ENCODE results near the gene METTL25. TPM values are rescaled to one million over a fixed set of nuclear protein-coding genes. Genes with fewer than 3 reads are reported as not detected.

The METTL25 gene
- total RNA-seq, 2 experiments from 2014 or later, result 5.0 to 5.3 TPM

DNA sequence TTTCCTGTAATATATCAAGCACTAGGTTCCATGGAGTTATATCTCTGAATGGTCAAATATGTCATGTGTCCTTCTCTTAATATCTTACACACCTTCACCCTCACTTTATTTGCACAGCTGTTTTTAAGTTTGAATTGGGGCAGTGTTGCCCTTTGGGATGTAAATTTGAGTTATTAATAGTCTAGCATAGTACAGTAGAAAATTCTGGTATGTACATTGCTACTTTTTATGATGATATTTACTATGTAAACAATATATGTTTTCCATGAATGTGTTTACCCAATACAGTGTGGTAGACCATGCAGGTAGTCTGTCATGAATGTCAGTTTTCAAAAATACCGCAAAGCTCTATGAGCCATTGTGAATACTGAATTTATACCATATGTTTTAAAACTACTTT, 50.5 kb downstream of the METTL25 start:
- CTCF ChIA-PET, result interaction anchor here (0.9 kb wide), 1 partner anchor 24 kb away, joined by 3 read pairs; no protein-coding TSS in a partner anchor

DNA sequence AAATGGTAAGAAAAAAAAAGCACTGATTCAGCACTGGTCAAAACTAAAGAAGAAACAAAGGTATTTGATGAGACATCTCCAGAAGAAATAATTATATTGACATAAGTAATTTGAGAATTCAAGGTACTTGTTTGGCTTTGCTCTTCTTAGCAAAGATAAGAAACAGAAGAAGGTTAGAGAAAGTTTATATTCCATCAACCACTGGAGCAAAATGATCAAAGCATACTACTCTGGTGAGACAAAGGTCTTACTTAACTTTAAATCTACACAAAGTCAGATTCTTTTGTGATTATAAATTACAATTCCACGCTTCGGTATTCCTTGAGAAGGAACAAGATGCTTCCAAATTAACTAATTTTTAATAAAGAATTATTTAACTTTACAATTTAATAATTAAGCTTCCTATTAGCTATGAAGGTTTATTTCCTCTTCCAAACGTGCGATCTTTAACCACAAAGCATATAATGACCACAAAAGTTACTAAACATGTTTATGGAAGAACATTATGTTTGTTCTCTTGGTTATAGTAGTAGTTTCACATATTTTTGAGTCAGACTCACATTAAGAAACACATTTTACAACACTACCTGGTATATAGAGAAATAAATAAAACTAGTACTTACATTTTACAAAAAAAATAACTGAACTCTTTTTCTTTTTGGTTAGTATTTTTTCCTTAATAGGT, 53.4 kb downstream of the METTL25 start:
- DNase-seq (no peak), ATAC-seq (no peak)
- H3K4me3 Mint-ChIP-seq, result no peak overlapping the region
- H3K36me3 Mint-ChIP-seq (ENCODE audit: low read depth), result peaks cover 8% of the 10 kb centered on the region
- H3K27me3 Mint-ChIP-seq, result no peaks in the 10 kb centered on the region
- H3K9me3 Mint-ChIP-seq (ENCODE audit: low read depth), result no peaks in the 10 kb centered on the region
- intact Hi-C loops (cut with DNase I, micrococcal nuclease), result no loop called here
- POLR2A ChIA-PET, result no interaction called here
- H3K27ac Mint-ChIP-seq, result no peak overlapping the region
- no peaks in the 10 kb centered on the region for H3K4me1 Mint-ChIP-seq
- CTCF ChIA-PET, result no interaction called here

More for the DNA sequence above, 50.5 kb downstream of the METTL25 start:
- Mint-ChIP-seq H3K36me3 (ENCODE audit: low read depth) (peaks cover 11% of the 10 kb centered on the region), H3K9me3 (ENCODE audit: low read depth) (no peaks in the 10 kb centered on the region), H3K27me3 (no peaks in the 10 kb centered on the region), H3K4me3 (no peak overlapping the region), H3K4me1 (no peaks in the 10 kb centered on the region), H3K27ac (no peak overlapping the region)
- POLR2A ChIA-PET, result no interaction called here
- intact Hi-C loops (cut with DNase I, micrococcal nuclease), result no loop called here
- ATAC-seq, result no peak
- no peak for DNase-seq

DNA sequence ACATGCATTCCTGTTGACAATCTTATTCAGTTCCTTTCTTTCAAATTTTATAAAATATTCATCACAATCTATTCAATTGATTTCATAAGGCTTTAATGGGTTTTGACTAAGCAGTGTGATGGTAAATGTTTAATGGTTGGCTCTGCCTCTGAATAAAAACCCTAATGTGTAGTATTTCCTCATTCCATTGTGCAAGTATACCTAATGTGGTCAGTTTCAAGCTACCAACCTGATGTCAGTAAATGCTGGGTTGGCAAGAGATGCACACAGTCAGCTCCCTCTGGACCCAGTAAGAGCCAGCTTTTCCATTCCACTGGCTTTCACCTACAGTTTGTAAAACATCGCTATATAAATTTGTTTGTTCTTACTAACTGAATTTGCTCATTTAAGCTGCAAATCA, 53.9 kb downstream of the METTL25 start:
- H3K36me3 Mint-ChIP-seq (ENCODE audit: low read depth), result peaks cover 9% of the 10 kb centered on the region

DNA sequence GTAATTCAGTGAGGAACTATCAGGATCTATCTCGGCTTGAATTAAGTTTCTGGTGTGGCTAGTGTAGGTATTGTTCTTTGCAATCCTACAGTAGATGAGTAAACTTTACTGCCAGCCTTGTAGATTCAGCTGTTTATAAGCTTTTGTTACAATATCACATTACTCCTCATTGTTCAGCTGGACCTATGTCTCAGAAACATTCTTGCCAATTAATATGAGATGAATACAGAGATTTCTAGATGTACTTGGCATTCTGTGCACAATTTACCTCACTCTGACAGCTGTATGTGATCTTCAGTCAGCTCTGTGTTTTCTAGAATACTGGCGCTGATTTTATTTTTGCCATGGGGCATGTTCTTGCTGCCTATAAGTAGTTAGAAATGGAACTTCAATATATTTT, 55.7 kb downstream of the METTL25 start:
- CTCF ChIA-PET, result interaction anchor here (0.6 kb wide), 1 partner anchor 16 kb away, joined by 3 read pairs; no protein-coding TSS in a partner anchor
- POLR2A ChIA-PET, result no interaction called here
- Mint-ChIP-seq H3K9me3 (ENCODE audit: low read depth) (no peaks in the 10 kb centered on the region), H3K27me3 (no peaks in the 10 kb centered on the region), H3K4me1 (no peaks in the 10 kb centered on the region), H3K4me3 (no peak overlapping the region), H3K27ac (no peak overlapping the region), H3K36me3 (ENCODE audit: low read depth) (peaks cover 10% of the 10 kb centered on the region)
- ATAC-seq, result no peak
- intact Hi-C loops (cut with DNase I, micrococcal nuclease), result no loop called here
- DNase-seq, result no peak

More for the DNA sequence above, 53.9 kb downstream of the METTL25 start:
- Mint-ChIP-seq H3K9me3 (ENCODE audit: low read depth) (no peaks in the 10 kb centered on the region), H3K4me1 (no peaks in the 10 kb centered on the region), H3K27ac (no peak overlapping the region), H3K4me3 (no peak overlapping the region), H3K27me3 (no peaks in the 10 kb centered on the region)
- POLR2A ChIA-PET, result no interaction called here
- DNase-seq (no peak), ATAC-seq (no peak)
- intact Hi-C loops (cut with DNase I, micrococcal nuclease), result no loop called here
- CTCF ChIA-PET, result no interaction called here

DNA sequence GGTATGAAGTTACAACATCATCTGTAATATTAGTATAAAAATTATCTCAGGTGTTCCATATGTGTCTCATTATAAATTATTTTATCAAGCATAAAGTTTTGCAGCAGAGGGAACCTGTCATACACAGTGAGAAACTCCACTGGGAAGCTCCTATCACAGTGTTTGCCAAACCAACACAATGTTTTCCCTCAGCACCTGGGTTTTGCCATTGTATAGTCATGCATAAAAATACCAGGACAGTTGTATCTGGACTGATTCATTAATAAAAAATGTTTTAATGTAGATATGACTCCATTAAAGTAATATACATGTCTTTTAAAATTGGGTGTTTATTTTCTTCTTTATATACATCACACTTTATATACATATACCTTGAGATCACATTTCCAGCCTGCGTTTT, 56.6 kb downstream of the METTL25 start:
- no peak overlapping the region for H3K4me3 Mint-ChIP-seq
- intact Hi-C loops (cut with DNase I, micrococcal nuclease), result no loop called here
- ATAC-seq, result no peak
- ChIA-PET POLR2A (no interaction called here), CTCF (no interaction called here)
- H3K27ac Mint-ChIP-seq, result no peak overlapping the region
- H3K4me1 Mint-ChIP-seq, result no peaks in the 10 kb centered on the region
- no peaks in the 10 kb centered on the region for H3K9me3 Mint-ChIP-seq (ENCODE audit: low read depth)
- peaks cover 10% of the 10 kb centered on the region for H3K36me3 Mint-ChIP-seq (ENCODE audit: low read depth)
- no peaks in the 10 kb centered on the region for H3K27me3 Mint-ChIP-seq
- DNase-seq, result no peak

DNA sequence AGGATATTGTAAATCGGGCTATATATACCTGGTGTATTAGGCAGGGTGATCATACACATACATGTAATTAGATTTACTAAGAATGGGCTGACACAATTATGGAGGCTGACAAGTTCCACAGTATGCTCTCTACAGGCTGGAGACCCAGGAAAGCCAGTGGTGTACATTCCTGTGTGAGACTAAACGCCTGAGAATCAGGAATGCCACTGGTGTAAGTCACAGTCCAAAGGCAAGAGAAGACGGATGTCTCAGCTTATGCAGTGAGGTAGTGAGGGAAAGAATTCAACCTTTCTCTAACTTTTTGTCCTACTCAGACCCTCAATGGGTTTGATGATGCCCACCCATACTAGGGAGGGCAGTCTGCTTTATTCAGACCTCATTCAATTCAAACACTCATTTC, 57.1 kb downstream of the METTL25 start:
- Mint-ChIP-seq H3K4me1 (no peaks in the 10 kb centered on the region), H3K27ac (no peak overlapping the region), H3K9me3 (ENCODE audit: low read depth) (no peaks in the 10 kb centered on the region), H3K36me3 (ENCODE audit: low read depth) (peaks cover 8% of the 10 kb centered on the region), H3K27me3 (no peaks in the 10 kb centered on the region), H3K4me3 (no peak overlapping the region)
- DNase-seq (no peak), ATAC-seq (no peak)
- CTCF ChIA-PET, result no interaction called here
- POLR2A ChIA-PET, result no interaction called here
- intact Hi-C loops (cut with DNase I, micrococcal nuclease), result no loop called here

DNA sequence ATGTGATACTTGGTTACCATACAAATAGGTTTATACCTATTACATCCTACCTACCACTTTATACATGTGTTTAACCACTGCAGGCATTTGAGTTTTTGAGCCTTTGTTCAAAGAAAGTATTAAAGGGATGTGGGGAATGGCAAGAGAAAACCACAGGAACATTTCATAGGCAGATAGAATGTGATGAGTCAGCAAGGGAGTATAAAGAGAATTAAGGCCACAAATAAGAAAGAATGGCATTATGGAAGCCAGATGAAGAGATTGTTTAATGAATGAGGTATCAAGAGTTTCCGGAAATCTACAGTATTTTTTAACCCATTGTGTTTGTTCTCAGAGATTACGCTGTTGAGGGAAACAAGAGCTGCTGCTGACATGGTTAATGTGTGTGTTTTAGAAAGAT, 66.9 kb downstream of the METTL25 start:
- Mint-ChIP-seq H3K4me3 (no peak overlapping the region), H3K9me3 (ENCODE audit: low read depth) (no peaks in the 10 kb centered on the region), H3K27me3 (no peaks in the 10 kb centered on the region), H3K4me1 (no peaks in the 10 kb centered on the region), H3K27ac (no peak overlapping the region), H3K36me3 (ENCODE audit: low read depth) (no peaks in the 10 kb centered on the region)
- POLR2A ChIA-PET, result interaction anchor here (0.6 kb wide), 1 partner anchor 90 kb away, joined by 4 read pairs; no protein-coding TSS in a partner anchor
- ATAC-seq, result no peak
- CTCF ChIA-PET, result no interaction called here
- intact Hi-C loops (cut with DNase I, micrococcal nuclease), result no loop called here
- no peak for DNase-seq

DNA sequence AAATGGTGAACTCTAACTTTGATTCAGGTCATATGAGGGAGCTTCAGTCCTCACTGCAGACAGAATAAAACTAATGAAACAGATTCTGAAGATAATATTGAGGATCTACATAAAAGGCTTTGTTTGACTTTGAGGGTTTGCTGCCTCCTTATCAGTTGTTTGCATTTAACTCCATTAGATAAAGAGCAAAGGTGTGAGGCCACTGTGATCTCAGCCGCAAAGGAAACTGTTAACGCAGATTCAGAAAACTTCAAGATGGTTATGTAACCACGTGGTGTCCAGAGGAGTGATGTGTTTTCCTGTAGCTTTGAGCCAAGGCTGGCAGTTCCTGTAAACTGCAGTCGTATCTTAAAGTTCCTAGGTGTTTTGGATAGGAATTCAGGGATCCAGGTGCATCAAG, 67.8 kb downstream of the METTL25 start:
- Mint-ChIP-seq H3K36me3 (ENCODE audit: low read depth) (no peaks in the 10 kb centered on the region), H3K27ac (no peak overlapping the region), H3K4me1 (no peaks in the 10 kb centered on the region), H3K9me3 (ENCODE audit: low read depth) (no peaks in the 10 kb centered on the region), H3K4me3 (no peak overlapping the region), H3K27me3 (no peaks in the 10 kb centered on the region)
- intact Hi-C loops (cut with DNase I, micrococcal nuclease), result no loop called here
- no peak for ATAC-seq
- DNase-seq, result no peak
- ChIA-PET CTCF (no interaction called here), POLR2A (interaction anchor here (0.6 kb wide), 1 partner anchor 91 kb away, joined by 4 read pairs; no protein-coding TSS in a partner anchor)

DNA sequence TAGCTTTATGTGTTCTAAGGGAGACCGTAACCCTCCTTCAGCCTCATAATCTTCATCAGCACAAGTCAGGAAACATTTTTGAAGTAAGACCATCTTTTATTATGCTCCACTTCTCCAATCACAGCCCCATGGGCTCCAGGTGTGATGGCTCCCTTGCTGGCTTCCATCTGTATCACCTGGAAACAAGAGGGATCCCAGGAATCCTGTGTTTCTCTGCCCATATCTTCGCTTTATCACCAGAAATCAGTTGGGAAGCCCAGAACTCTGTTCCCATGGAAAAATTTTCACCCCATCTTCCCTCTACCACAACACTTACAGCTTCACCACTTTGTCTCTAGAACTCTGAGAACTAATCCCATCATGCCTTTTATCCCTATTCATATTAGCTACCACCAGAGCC, 68.3 kb downstream of the METTL25 start:
- no peaks in the 10 kb centered on the region for H3K27me3 Mint-ChIP-seq
- ChIA-PET CTCF (no interaction called here), POLR2A (no interaction called here)
- no peaks in the 10 kb centered on the region for H3K9me3 Mint-ChIP-seq (ENCODE audit: low read depth)
- no peaks in the 10 kb centered on the region for H3K4me1 Mint-ChIP-seq
- no peak overlapping the region for H3K4me3 Mint-ChIP-seq
- no peak for DNase-seq
- H3K36me3 Mint-ChIP-seq (ENCODE audit: low read depth), result peaks cover 1% of the 10 kb centered on the region
- ATAC-seq, result no peak
- no peak overlapping the region for H3K27ac Mint-ChIP-seq
- intact Hi-C loops (cut with DNase I, micrococcal nuclease), result no loop called here

DNA sequence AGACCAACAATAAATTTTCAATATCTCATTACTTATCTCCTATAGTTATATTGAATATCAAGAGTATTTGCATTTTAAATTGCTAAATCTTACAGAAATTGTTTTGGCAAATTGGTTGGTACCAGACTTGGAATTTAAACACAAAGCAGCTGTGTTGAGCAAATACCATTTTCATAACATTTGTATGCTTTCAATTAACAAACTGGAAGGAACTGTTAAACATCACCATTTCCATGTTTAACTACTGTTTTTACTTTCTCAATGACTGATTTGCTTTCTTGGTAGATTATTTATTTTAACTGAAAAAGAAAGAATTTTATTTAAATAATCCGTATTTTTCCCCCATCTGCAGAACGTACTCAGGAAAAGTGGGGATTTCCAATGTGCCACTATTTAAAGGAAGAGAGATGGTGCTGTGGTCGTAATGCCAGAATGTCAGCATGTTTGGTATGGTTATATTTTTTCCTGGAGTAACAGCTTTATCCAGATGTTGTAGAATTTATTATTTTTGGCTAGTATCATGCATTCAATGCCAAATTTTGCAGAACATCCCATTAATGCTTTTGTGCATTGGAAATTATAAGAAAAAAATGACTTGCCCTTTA, 72.3 kb downstream of the METTL25 start:
- ChIA-PET CTCF (interaction anchor here (0.6 kb wide), 1 partner anchor 17 kb away, joined by 3 read pairs; no protein-coding TSS in a partner anchor), POLR2A (no interaction called here)
- Mint-ChIP-seq H3K4me1 (no peaks in the 10 kb centered on the region), H3K27me3 (no peaks in the 10 kb centered on the region), H3K27ac (no peak overlapping the region), H3K36me3 (ENCODE audit: low read depth) (peaks cover 2% of the 10 kb centered on the region), H3K9me3 (ENCODE audit: low read depth) (no peaks in the 10 kb centered on the region), H3K4me3 (no peak overlapping the region)
- DNase-seq (no peak), ATAC-seq (no peak)
- intact Hi-C loops (cut with DNase I, micrococcal nuclease), result no loop called here

DNA sequence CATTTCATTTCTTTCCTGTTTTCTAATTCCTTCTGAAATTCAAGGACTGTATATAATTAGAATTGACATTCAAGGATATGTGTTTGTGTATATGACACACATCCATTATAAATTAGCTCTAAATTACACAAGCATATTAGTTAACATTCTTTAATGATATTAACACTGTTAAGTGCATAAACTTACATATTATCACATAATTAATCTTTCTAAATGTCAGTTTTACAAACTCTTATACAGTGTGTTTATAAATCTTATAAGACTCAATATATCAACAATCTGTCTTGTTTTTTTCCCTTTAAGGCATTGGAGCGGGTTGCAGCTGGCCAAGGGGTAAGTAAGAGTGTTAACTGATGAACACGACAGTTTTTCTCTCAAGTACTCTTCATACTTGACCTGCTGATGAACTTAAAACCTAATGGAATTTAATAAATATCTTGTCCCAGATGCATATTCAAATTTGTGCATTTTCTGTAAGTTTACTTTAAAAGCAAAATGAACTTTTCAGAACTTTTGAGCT, 76.1 kb downstream of the METTL25 start:
- Mint-ChIP-seq H3K27ac (no peak overlapping the region), H3K4me1 (peaks cover 7% of the 10 kb centered on the region), H3K36me3 (ENCODE audit: low read depth) (peaks cover 2% of the 10 kb centered on the region), H3K9me3 (ENCODE audit: low read depth) (no peaks in the 10 kb centered on the region), H3K4me3 (no peak overlapping the region), H3K27me3 (no peaks in the 10 kb centered on the region)
- intact Hi-C loops (cut with DNase I, micrococcal nuclease), result no loop called here
- DNase-seq (no peak), ATAC-seq (no peak)
- CTCF ChIA-PET, result interaction anchor here (1.2 kb wide), 1 partner anchor 92 kb away, joined by 4 read pairs; no protein-coding TSS in a partner anchor
- POLR2A ChIA-PET, result no interaction called here

DNA sequence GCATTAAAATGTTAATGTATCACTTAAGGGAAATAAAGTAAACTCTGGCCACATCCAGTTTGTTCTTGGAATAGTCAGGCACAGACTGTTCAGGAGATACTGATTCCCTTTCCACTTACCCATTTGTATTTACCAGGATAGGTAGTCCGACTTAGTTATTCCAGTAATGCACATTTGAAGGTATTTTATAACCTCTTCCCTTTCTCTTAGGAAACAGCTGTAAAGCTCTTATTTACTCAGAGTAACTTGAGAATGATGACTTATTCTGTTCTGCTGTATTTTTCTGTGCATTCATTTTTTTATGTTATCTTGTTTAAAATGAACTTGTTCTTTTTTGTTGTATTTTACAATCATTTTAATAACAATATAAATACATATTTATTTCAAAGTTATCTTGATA, 78.0 kb downstream of the METTL25 start:
- intact Hi-C loops (cut with DNase I, micrococcal nuclease), result no loop called here
- no peaks in the 10 kb centered on the region for H3K27me3 Mint-ChIP-seq
- ATAC-seq, result no peak

More for the DNA sequence above, 78.0 kb downstream of the METTL25 start:
- no peak for DNase-seq
- ChIA-PET POLR2A (no interaction called here), CTCF (no interaction called here)
- peaks cover 7% of the 10 kb centered on the region for H3K4me1 Mint-ChIP-seq
- H3K4me3 Mint-ChIP-seq, result no peak overlapping the region
- H3K9me3 Mint-ChIP-seq (ENCODE audit: low read depth), result no peaks in the 10 kb centered on the region
- no peak overlapping the region for H3K27ac Mint-ChIP-seq
- H3K36me3 Mint-ChIP-seq (ENCODE audit: low read depth), result peaks cover 18% of the 10 kb centered on the region

All from activated CD4-positive, alpha-beta T cell treated with anti-CD3 and anti-CD28 coated beads for 36 hours (primary cell).